Mucosa of rectum (tissue), 2 donors: ENCODE data around the gene LMX1A.

Source experiments
- H3K27ac ChIP-seq, 2 donors: one replicate each; pipeline ENCODE4 v1.7.0; 2013; ENCODE audit warnings: inconsistent platforms in 2 of 2, low read depth in 2 of 2, low read length in 2 of 2
- H3K27me3 ChIP-seq, 2 donors: one replicate each; pipeline ENCODE4 v1.7.0; 2013; ENCODE audit warnings: low read length in 2 of 2; ENCODE audit not compliant: control insufficient read depth in 2 of 2, insufficient read depth in 2 of 2
- H3K36me3 ChIP-seq, 2 donors: one replicate each; pipeline ENCODE4 v1.7.0; 2013; ENCODE audit warnings: low read length in 2 of 2; ENCODE audit not compliant: control insufficient read depth in 2 of 2, insufficient read depth in 2 of 2
- H3K4me1 ChIP-seq, 2 donors: one replicate each; pipeline ENCODE4 v1.7.0; 2013; ENCODE audit warnings: low read length in 2 of 2, mild to moderate bottlenecking in 1 of 2; ENCODE audit not compliant: control insufficient read depth in 2 of 2, insufficient read depth in 2 of 2
- H3K4me3 ChIP-seq, 2 donors: one replicate each; pipeline ENCODE4 v1.7.0; 2013; ENCODE audit warnings: low read length in 2 of 2
- H3K9ac ChIP-seq, 2 donors: one replicate each; pipeline ENCODE4 v1.7.0; 2013; ENCODE audit warnings: low read length in 2 of 2, low read depth in 1 of 2, mild to moderate bottlenecking in 1 of 2
- H3K9me3 ChIP-seq, 2 donors: one replicate each; pipeline ENCODE4 v1.7.0; 2013; ENCODE audit warnings: low read length in 2 of 2; ENCODE audit not compliant: control insufficient read depth in 2 of 2
- donor health status: healthy.
- donor health status: Normal muscosa, but diverticular disease.

The LMX1A gene

GRCh38 chr1:165173409-165173808 lies 183.1 kb downstream of the LMX1A start:
- no peaks in the 10 kb centered on the region for H3K27me3 ChIP-seq
- H3K4me1 ChIP-seq, result no peaks in the 10 kb centered on the region
- H3K27ac ChIP-seq, result no peak overlapping the region
- H3K36me3 ChIP-seq, result no peaks in the 10 kb centered on the region
- no peaks in the 10 kb centered on the region for H3K9me3 ChIP-seq
- no peak overlapping the region for H3K9ac ChIP-seq
- H3K4me3 ChIP-seq, result no peak overlapping the region

- no peak overlapping the region for H3K27ac ChIP-seq
- no peaks in the 10 kb centered on the region for H3K27me3 ChIP-seq
- no peak overlapping the region for H3K9ac ChIP-seq
These were observed 183.8 kb downstream of the LMX1A start for GRCh38 chr1:165172666-165173065.

GRCh38 chr1:165169729-165170128 lies 186.8 kb downstream of the LMX1A start:
- no peak overlapping the region for H3K27ac ChIP-seq
- H3K4me3 ChIP-seq, result no peak overlapping the region
- H3K27me3 ChIP-seq, result no peaks in the 10 kb centered on the region
- no peak overlapping the region for H3K9ac ChIP-seq
- no peaks in the 10 kb centered on the region for H3K9me3 ChIP-seq
- H3K4me1 ChIP-seq, result no peaks in the 10 kb centered on the region
- H3K36me3 ChIP-seq, result no peaks in the 10 kb centered on the region

More at GRCh38 chr1:165172666-165173065, 183.8 kb downstream of the LMX1A start:
- no peaks in the 10 kb centered on the region for H3K4me1 ChIP-seq
- H3K9me3 ChIP-seq, result no peaks in the 10 kb centered on the region
- H3K36me3 ChIP-seq, result no peaks in the 10 kb centered on the region
- no peak overlapping the region for H3K4me3 ChIP-seq

GRCh38 chr1:165169028-165169427 lies 187.5 kb downstream of the LMX1A start:
- H3K27me3 ChIP-seq, result no peaks in the 10 kb centered on the region
- H3K27ac ChIP-seq, result no peak overlapping the region
- H3K36me3 ChIP-seq, result no peaks in the 10 kb centered on the region
- H3K9ac ChIP-seq, result no peak overlapping the region
- H3K4me1 ChIP-seq, result no peaks in the 10 kb centered on the region
- no peaks in the 10 kb centered on the region for H3K9me3 ChIP-seq
- H3K4me3 ChIP-seq, result no peak overlapping the region

- Histone ChIP-seq H3K27ac (no peak overlapping the region), H3K9me3 (no peaks in the 10 kb centered on the region), H3K4me3 (no peak overlapping the region), H3K36me3 (no peaks in the 10 kb centered on the region), H3K4me1 (no peaks in the 10 kb centered on the region), H3K9ac (no peak overlapping the region), H3K27me3 (no peaks in the 10 kb centered on the region)
These were observed 188.0 kb downstream of the LMX1A start for GRCh38 chr1:165168467-165168866.

GRCh38 chr1:165162671-165163241 lies 193.8 kb downstream of the LMX1A start:
- Histone ChIP-seq H3K4me1 (no peaks in the 10 kb centered on the region), H3K4me3 (no peak overlapping the region), H3K36me3 (no peaks in the 10 kb centered on the region), H3K9ac (no peak overlapping the region), H3K27me3 (no peaks in the 10 kb centered on the region), H3K9me3 (no peaks in the 10 kb centered on the region), H3K27ac (no peak overlapping the region)

- H3K4me3 ChIP-seq, result no peak overlapping the region
- no peaks in the 10 kb centered on the region for H3K36me3 ChIP-seq
- H3K9me3 ChIP-seq, result no peaks in the 10 kb centered on the region
- H3K4me1 ChIP-seq, result no peaks in the 10 kb centered on the region
- no peak overlapping the region for H3K9ac ChIP-seq
- no peak overlapping the region for H3K27ac ChIP-seq
- no peaks in the 10 kb centered on the region for H3K27me3 ChIP-seq
These were observed 195.4 kb downstream of the LMX1A start for GRCh38 chr1:165161130-165161529.

- H3K36me3 ChIP-seq, result no peaks in the 10 kb centered on the region
- no peaks in the 10 kb centered on the region for H3K27me3 ChIP-seq
- H3K4me1 ChIP-seq, result no peaks in the 10 kb centered on the region
- H3K9me3 ChIP-seq, result no peaks in the 10 kb centered on the region
- H3K27ac ChIP-seq, result no peak overlapping the region
- no peak overlapping the region for H3K9ac ChIP-seq
- H3K4me3 ChIP-seq, result no peak overlapping the region
These were observed 203.3 kb downstream of the LMX1A start for GRCh38 chr1:165153182-165153581.

GRCh38 chr1:165152727-165153126 lies 203.8 kb downstream of the LMX1A start:
- Histone ChIP-seq H3K9me3 (no peaks in the 10 kb centered on the region), H3K36me3 (no peaks in the 10 kb centered on the region), H3K27ac (no peak overlapping the region), H3K4me3 (no peak overlapping the region), H3K4me1 (no peaks in the 10 kb centered on the region), H3K27me3 (no peaks in the 10 kb centered on the region), H3K9ac (no peak overlapping the region)

GRCh38 chr1:165152109-165152508 lies 204.4 kb downstream of the LMX1A start:
- Histone ChIP-seq H3K9ac (no peak overlapping the region), H3K27ac (no peak overlapping the region), H3K4me3 (no peak overlapping the region), H3K4me1 (no peaks in the 10 kb centered on the region), H3K36me3 (no peaks in the 10 kb centered on the region), H3K9me3 (no peaks in the 10 kb centered on the region), H3K27me3 (no peaks in the 10 kb centered on the region)
